ENCODE results near the gene NUBP2.

NUBP2 gene, protein sequence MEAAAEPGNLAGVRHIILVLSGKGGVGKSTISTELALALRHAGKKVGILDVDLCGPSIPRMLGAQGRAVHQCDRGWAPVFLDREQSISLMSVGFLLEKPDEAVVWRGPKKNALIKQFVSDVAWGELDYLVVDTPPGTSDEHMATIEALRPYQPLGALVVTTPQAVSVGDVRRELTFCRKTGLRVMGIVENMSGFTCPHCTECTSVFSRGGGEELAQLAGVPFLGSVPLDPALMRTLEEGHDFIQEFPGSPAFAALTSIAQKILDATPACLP

DNA sequence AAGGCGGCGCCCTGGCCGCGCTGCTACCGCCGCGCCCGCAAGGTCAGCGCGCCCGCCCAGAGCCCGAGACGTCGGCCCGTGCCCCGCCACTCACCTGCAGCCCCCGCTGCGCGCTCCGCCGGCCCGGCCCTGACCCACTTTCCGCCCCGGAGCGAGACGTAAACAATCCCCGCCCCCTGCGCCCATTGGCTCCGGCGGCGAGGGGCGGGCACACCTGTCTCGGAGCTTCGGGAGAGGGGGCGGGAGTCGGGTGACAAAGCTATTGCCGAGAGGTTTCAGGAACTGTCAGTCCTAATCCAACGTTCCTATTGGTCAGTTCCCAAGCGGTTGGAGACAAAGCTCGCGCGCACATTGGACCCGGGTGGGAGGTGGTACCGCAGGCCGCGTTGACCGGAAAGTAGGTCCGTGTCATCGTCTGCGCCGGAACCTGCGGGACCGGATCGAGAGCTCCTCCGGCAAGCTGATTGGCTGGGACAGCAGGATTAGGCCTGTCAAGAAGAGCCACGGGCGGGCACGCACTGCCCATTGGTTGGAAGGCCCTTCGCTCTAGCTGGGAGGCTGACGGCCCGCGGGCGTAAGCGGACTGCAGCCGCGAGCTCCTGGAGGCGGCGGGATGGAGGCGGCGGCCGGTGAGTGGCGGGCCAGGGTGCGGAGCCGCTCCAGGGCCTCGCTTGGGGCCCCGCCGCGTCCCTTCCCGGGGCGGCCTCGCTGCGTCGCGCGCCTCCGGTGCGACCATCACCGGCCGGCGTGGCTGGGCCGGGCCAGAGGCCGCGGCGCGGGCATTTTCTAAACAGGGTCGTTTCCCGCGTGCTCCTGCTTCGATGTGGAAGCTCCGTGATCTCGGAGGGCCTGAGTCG lies at the start of gene NUBP2, which contains the start of gene SPSB3:
Gene NUBP2, plus strand, starts transcription at position 553 of the 857 bp plus-strand sequence. Its CDS starts 61 bp downstream, at position 614.
Gene SPSB3, minus strand, starts transcription at position 164 of the 857 bp plus-strand sequence. CDS start 1,088 bp downstream, outside the sequence.
- peak; percentile 97 for DNase-seq (ENCODE audit: low read depth)

DNA sequence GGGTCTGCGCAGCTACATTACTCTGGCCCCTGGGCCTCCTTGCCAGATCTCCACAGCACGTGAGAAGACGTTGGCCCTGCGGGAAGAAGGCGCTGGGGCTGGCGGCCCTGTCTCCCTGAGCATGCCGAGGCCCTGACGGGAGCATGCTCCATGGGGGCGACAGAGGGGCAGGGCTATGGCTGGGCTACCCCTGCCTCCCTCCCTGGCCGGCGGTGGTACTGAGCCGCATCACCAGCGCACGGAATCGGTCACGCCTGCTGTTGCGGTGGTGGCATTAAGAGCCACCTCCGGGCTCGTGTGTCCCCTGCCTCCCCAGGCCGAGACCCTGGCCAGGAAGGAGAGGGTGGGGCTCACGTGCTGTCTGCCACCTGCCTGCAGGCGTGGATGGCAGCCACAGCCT lies 48.6 kb upstream of the NUBP2 start:
- no peak for DNase-seq (ENCODE audit: low read depth)

DNA sequence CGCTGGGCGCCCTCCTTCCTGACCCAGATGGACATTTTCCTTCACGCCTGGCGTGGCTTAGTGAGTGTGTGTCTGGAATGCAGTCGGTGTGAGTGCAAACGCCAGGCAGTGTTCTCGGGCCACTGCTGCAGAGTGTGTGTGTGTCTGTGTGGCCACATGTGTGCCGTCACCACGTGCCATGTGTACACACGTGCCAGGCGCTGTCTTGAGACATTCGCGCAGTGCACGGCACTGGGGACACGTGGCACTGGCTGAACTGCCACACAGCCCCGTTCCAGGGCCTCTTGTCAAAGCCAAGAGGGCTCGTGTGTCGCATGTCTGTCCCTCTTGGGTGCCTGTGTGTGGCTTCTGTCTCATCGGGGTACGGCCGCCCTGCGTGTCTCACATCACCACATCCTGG lies 47.9 kb upstream of the NUBP2 start:
- DNase-seq (ENCODE audit: low read depth) = no peak

DNA sequence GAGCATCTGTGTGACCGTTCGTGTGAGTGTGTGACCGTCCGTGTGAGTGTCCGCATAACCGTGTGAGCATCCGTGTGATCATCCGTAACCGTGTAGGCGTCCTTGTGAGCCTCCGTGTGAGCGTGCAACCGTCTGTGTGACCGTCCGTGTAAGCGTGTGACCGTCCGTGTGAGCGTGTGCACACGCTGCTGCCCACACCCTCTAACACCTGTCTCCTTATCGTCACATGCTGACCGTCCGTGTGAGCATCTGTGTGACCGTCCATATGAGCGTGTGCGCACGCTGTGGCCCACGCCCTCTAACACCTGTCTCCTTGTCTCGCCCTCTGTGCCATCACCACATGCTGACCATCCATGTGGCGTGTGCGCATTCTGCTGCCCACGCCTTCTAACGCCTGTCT lies 42.5 kb upstream of the NUBP2 start:
- DNase-seq (ENCODE audit: low read depth) = no peak

GRCh38 chr16:1740781-1741490 lies 41.8 kb upstream of the NUBP2 start:
- DNase-seq (ENCODE audit: low read depth) = no peak

GRCh38 chr16:1741553-1742165 lies 41.1 kb upstream of the NUBP2 start:
- DNase-seq (ENCODE audit: low read depth) = no peak

DNA sequence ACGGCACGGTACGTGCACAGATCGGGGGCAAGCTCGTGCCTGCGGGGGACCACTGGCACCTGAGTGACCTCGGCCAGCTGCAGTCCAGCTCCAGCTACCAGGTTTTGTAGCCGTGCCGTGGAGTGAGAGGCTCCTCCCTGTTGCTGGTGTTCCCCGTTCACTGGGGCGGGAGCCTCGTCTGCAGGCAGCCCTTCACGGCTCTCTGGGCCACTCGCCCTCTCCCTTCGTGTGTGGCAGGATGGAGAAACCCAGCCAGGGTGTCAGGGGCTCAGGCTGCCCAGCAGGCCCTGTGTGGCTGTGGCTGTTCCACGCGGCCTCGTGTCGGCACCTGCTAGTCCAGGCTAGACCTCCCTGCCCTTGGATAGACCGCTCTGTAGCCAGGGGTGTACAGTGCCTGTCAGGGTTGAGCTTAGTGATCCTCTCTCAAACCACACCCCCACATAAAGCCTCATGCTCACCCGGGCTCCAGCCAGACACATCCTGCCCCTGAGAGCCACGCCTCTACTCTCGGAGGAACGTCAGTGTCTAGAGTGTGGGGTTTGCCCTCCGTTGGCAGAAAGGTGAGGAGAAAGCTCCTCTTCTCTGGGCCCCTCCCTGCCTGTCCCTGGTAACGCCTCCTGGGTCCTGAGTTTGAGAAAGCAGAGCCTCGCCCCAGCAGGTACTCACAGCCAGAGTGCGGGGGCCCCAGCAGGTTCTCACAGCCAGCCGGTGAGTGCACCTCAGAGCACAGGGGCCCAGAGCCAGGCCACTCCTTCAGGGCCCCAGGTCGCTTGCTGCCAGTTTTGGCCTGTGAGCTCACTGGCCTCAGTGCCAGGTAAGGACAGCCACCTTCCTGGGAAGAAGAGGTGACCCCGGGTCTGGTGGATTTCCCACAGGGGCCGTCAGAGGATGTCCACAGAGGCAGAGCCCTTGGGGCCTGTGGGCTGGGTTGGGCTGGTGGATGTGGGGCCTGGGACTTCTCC lies 39.1 kb upstream of the NUBP2 start:
- no peak for DNase-seq (ENCODE audit: low read depth)

DNA sequence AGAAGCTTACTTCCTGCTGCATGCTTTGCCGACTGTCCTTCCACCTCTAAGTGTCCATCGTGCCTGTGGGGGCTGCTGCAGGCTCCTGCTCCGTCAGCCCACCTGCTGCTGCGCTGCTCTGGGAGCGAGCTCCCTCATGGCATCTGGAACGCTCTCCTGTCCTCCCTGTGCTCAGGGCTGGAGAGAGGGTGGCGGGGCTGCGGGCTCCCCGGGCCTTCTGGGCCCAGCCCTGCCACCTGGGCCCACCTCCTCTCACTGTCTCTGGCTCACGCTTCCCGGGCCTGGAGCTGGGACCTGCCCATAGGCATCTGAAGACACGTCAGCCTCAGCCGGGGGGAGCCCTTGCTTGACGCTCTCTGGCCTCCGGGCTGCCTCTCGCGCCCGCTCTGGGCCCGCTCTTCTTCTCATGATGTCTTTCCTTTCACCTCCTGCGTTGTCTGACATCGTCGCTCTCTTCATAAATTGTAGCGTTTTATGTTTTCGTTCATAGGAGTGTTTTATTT lies 38.4 kb upstream of the NUBP2 start:
- DNase-seq (ENCODE audit: low read depth) = no peak

- no peak for DNase-seq (ENCODE audit: low read depth)
Measured at GRCh38 chr16:1745181-1745899, 37.4 kb upstream of the NUBP2 start.

GRCh38 chr16:1745900-1746692 lies 36.7 kb upstream of the NUBP2 start:
- DNase-seq (ENCODE audit: low read depth) = no peak

DNA sequence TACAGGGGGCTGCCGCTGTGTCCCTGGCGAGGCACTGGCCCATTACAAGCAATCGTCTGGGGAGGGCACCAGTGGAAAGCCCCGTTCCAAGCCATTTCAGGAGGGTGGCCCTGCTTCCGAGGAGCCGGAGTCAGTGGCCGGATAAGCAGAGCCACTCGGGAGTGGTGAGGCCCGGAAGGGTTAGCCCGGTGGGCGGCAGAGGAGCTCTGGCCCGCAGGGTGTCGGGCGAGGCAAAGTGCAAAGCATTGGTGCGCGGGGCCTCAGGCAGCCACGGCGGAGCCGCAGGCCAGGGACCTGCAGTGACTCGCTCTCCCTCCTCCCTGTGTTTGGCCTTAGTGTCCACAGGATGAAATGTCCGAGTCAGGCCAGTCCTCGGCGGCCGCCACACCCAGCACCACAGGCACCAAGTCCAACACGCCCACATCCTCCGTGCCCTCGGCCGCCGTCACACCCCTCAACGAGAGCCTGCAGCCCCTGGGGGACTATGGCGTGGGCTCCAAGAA lies 36.0 kb upstream of the NUBP2 start:
- no peak for DNase-seq (ENCODE audit: low read depth)

- no peak for DNase-seq (ENCODE audit: low read depth)
Measured at GRCh38 chr16:1747934-1748333, 34.8 kb upstream of the NUBP2 start.

GRCh38 chr16:1749152-1750117 lies 33.3 kb upstream of the NUBP2 start:
- no peak for DNase-seq (ENCODE audit: low read depth)

DNA sequence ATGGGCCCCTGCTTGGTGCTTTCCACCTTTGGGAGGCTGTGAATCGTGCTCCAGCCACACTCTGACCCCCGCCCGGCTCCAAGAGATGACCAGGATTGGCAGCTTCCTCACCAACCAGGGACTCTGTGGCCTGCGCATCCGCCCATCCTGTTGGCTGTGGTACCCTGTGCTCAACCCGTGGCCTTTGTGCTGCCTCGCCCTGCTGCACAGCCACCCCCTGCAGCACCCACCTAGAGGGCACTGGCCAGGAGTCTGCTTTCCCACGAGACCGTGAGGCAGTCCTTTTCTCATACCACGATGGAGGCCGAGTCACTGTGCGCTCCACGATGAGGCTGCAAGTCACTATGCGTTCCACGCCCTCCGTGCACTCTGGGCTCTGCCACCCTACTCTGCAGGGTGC lies 30.8 kb upstream of the NUBP2 start:
- no peak for DNase-seq (ENCODE audit: low read depth)

GRCh38 chr16:1752853-1753252 lies 29.9 kb upstream of the NUBP2 start:
- DNase-seq (ENCODE audit: low read depth) = no peak

DNA sequence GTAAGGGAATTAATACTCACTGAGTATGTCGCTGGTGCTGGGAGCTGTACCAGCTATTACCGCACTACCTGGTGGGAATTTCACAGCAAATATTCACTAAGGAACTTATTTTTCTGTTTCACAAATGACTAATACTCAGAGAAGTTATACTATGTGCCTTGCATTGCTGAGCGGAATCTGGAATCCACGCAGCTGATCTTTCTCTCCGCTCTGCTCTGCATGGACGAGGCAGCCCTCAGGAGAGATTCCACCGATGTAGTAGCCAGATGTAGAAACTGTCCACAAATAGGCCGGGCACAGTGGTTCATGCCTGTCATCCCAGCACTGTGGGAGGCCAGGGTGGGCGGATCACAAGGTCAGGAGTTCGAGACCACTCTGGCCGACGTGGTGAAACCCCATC lies 28.6 kb upstream of the NUBP2 start:
- DNase-seq (ENCODE audit: low read depth) = no peak

DNA sequence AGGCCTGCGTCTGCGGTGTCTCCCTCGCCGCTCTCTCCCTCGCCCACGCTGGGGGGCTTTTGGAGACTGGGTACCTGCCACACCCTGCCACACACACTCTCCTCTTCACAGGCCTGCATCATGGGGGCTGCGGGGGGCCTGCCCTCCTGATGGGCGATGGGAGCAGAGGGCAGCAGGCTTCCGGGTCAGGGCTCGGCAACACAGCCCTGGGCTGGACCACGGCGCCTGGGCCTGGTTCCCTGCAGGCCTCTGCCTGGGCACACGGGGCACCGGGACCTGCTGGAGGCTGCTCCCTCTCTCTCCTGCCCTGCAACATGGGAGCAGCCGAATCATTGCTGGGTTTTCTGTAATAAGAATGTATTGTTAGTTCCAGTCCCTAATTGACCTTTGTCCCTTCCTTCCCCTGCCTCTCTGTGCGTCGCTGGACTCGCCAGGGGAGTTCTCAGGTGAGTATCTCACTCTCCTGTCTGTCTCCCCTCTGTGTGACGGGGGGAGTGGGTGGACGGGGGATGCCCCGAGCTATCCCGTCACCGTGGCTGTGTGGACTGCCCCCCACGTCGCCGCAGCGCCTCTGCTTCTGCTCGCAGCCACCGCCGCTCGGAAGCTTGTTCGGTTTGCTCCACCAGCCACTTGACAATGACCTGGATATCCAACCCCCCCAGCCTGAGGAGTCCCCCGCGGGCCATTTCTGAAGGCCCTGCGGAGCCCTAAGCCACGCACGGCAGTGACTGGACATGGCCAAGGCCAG lies 24.9 kb upstream of the NUBP2 start:
- no peak for DNase-seq (ENCODE audit: low read depth)
